Activated gamma-delta T cell treated with Interleukin-2 at 50 U/mL for 16 hours (primary cell): ENCODE measurements around the gene MSH3.
"Not testable (repeated sequence)": the region's sequence is repeated elsewhere in the genome, so short reads cannot be mapped to it uniquely, and the experiment has no call there.

Experiments used
- DNase-seq: peaks from one replicate; pipeline ENCODE4 v3.0.0-alpha.2; 2020

Gene MSH3

GRCh38 chr5:80711216-80711615, 56.8 kb downstream of the MSH3 start:
- no peak for DNase-seq

GRCh38 chr5:80711938-80712337, 57.5 kb downstream of the MSH3 start:
- DNase-seq, result no peak

GRCh38 chr5:80712919-80713318, 58.5 kb downstream of the MSH3 start:
- DNase-seq, result no peak

- no peak for DNase-seq
These were observed 59.2 kb downstream of the MSH3 start for GRCh38 chr5:80713631-80714030.

- DNase-seq, result no peak
These were observed 60.3 kb downstream of the MSH3 start for GRCh38 chr5:80714570-80715298.

GRCh38 chr5:80715887-80716286, 61.4 kb downstream of the MSH3 start:
- DNase-seq, result no peak

- no peak for DNase-seq
These were observed 65.7 kb downstream of the MSH3 start for GRCh38 chr5:80720181-80720580.

- no peak for DNase-seq
These were observed 68.5 kb downstream of the MSH3 start for GRCh38 chr5:80722916-80723315.

GRCh38 chr5:80725446-80725845, 71.0 kb downstream of the MSH3 start:
- no peak for DNase-seq

GRCh38 chr5:80736730-80737129, 82.3 kb downstream of the MSH3 start:
- DNase-seq, result no peak

- DNase-seq, result no peak
These were observed 84.0 kb downstream of the MSH3 start for GRCh38 chr5:80738466-80738865.

- DNase-seq, result no peak
These were observed 84.6 kb downstream of the MSH3 start for GRCh38 chr5:80739057-80739456.

GRCh38 chr5:80739496-80739895, 85.0 kb downstream of the MSH3 start:
- no peak for DNase-seq

- no peak for DNase-seq
These were observed 85.4 kb downstream of the MSH3 start for GRCh38 chr5:80739898-80740297.

GRCh38 chr5:80740488-80740887, 86.0 kb downstream of the MSH3 start:
- DNase-seq, result not testable (repeated sequence)

- DNase-seq, result no peak
These were observed 86.5 kb downstream of the MSH3 start for GRCh38 chr5:80740999-80741398.

GRCh38 chr5:80744149-80744548, 89.7 kb downstream of the MSH3 start:
- no peak for DNase-seq

- DNase-seq, result no peak
These were observed 91.0 kb downstream of the MSH3 start for GRCh38 chr5:80745490-80745889.

- no peak for DNase-seq
These were observed 93.5 kb downstream of the MSH3 start for GRCh38 chr5:80747922-80748321.

GRCh38 chr5:80752427-80752826, 98.0 kb downstream of the MSH3 start:
- DNase-seq, result no peak

- DNase-seq, result no peak
These were observed 99.3 kb downstream of the MSH3 start for GRCh38 chr5:80753712-80754111.

GRCh38 chr5:80754900-80755299, 100.4 kb downstream of the MSH3 start:
- DNase-seq, result no peak

- no peak for DNase-seq
These were observed 101.2 kb downstream of the MSH3 start for GRCh38 chr5:80755626-80756025.

- DNase-seq, result no peak
These were observed 101.8 kb downstream of the MSH3 start for GRCh38 chr5:80756292-80756691.

GRCh38 chr5:80757290-80757689, 102.8 kb downstream of the MSH3 start:
- no peak for DNase-seq
